Left kidney (tissue), 2 donors: ENCODE results near the gene ASCL5. TPM values are rescaled to one million over a fixed set of nuclear protein-coding genes. Genes with fewer than 3 reads are reported as not detected.

Experiments
- DNase-seq: peaks from one replicate; pipeline ENCODE4 v3.0.0-alpha.2; 2013
- polyA plus RNA-seq: library from polyadenylated mRNA; unstranded; fragments of 120-200 nt; gene quantifications from one replicate; pipeline ENCODE4 v1.2.1, GENCODE V29; 2013; ENCODE audit not compliant: insufficient read length

Gene ASCL5
- polyA plus RNA-seq, 1 donor: 0.15 TPM

DNA sequence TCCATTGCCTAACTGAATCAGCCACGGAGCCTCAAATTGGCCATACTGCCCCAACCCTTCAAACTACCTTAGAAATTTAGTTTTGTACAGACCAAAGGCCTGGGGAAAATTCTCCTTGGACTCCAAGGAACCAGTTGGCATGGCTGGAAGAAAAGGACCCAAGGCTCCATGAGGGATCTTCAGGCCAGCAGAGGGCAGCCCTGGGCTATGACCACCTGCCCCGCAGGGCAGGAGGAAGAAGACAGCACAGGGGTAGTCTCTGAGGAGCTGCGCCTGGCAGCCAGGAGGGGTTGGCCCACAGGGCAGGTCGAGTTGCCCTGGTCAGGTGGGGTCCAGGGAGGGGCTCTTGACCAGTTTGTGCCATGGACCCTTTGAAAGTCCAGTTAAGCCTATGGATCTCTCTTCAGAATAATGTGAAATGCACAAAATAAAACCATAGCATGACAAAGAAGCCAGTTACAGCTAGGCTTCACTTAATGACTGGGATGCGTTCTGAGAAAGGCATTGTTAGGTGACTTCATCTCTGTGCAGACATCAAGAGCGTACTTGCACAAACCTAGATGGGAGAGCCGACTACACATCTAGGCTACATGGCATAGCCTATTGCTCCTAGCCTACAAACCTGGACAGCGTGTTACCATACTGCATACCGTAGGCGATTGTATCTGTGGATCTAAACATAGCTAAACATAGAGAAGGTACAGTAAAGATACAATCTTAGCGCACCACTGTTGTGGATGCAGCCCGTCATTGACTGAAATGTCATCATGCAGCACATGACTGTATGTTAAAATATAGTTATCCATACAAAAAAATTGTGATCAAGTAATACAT is 40.9 kb downstream of the ASCL5 start:
- DNase-seq: no peak

- DNase-seq: no peak
Measured at GRCh38 chr1:201084295-201084694, 42.7 kb downstream of the ASCL5 start.

GRCh38 chr1:201083741-201084140 is 43.2 kb downstream of the ASCL5 start:
- DNase-seq: no peak

GRCh38 chr1:201080135-201080534 is 46.8 kb downstream of the ASCL5 start:
- DNase-seq: no peak

- no peak for DNase-seq
Measured at GRCh38 chr1:201077736-201078135, 49.2 kb downstream of the ASCL5 start.

DNA sequence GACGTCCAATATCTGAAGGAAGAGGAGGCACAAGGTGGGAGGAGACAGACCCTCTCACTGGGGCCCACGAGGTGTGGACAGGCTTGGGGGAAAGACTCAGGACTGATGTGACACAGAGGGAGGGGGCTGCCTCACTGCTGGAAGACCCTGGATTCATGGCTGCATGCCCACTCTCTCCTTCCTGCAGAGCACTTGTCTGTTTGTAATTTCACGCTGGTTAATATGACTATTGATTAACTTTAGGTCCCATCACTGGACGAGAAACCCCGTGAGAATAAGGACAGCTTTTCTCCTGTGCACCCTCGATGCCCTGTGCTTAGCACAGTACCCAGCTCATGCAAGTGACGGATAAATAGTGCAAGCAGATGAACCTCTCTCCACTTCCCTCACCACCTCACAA is 49.9 kb downstream of the ASCL5 start:
- no peak for DNase-seq

- DNase-seq: no peak
Measured at GRCh38 chr1:201076092-201076491, 50.9 kb downstream of the ASCL5 start.

DNA sequence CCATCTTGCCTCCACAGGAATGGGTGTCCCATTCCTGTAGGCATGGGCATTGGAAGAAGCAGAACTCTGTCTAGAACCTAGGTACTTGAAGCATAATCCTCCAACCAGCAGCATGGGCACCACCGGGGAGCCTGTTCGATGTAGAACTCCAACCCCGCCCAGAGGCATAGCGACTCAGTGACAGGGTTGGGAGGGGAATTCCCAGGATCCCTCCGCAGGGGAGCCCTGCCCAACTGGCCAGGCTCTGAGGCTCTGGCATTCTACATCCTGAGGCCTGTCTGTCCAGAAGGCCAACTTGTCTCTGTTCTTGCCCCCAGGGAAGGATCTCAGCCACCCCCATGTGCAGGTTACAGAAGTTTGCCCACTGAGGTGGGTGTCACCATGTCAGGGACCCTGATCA is 53.0 kb downstream of the ASCL5 start:
- no peak for DNase-seq

- DNase-seq: no peak
Measured at GRCh38 chr1:201072922-201073321, 54.1 kb downstream of the ASCL5 start.

DNA sequence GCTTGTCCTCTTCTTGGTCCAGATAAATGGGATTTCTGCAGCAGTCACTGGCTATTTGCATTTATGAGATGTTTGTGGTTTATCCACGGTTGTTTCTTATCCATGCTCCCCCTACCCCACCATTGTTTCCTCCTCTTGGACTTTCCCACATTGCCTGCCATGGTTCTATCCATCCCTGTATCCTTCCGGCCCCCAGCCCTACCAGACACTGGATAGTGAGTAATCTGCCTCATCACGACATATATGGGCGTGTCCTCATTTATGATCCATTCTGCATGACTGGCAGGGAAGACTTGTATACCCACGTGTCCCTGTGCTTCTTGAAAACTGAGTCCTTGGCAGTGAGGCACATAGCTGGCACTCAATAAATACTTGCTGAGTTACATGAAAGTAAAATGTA is 54.8 kb downstream of the ASCL5 start:
- DNase-seq: no peak

- no peak for DNase-seq
Measured at GRCh38 chr1:201069636-201070035, 57.3 kb downstream of the ASCL5 start.

DNA sequence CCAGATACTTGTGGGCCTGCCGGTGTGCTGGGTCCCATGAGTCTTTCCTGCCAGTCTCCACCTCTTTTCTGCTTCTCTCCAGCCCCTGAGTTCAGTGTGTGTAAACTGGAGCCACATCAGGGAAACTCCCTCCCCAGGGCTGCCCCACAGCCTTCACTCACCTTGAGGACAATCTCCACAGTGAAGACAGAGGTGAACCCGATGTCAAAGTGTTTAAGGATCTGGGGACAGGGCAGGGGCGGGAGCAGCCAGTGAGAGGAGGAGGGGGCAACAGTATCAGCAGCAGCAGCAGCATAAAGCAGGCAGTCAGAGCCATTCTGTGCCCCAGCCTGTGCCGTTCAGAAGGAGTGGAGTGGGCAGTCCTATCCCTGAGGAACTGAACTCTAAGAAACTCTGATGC is 58.0 kb downstream of the ASCL5 start:
- DNase-seq: no peak

GRCh38 chr1:201066986-201067385 is 60.0 kb downstream of the ASCL5 start:
- DNase-seq: no peak

DNA sequence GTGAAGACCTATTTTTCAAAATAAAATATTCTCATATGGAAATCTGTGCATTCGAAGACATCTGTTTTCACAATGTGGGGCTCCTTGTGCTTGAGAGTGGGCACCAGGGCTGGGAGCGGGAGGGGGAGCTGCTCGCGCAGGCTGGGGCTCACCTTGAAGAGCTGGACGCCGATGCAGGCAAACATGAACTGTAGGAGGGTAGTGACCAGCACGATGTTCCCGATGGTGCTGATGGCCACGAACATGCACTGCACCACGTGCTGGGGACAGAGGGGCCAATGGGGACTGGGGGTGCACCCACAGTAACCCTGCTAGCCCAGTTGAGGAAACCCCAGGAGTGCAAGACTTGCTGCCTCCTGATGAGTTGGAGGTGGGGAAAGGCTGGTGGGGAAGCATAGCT is 61.3 kb downstream of the ASCL5 start:
- DNase-seq: no peak

- no peak for DNase-seq
Measured at GRCh38 chr1:201064806-201065205, 62.2 kb downstream of the ASCL5 start.

Other genes starting within 250 kb of the ASCL5 start
- gene INAVA, start 232.3 kb downstream of the ASCL5 start, polyA plus RNA-seq: 33.8 TPM
- 2.7 TPM for gene KIF21B, start 103.5 kb downstream of the ASCL5 start, polyA plus RNA-seq
- gene CACNA1S, start 14.8 kb downstream of the ASCL5 start, polyA plus RNA-seq: 0.53 TPM
- 130 TPM for gene TMEM9, start 27.3 kb upstream of the ASCL5 start, polyA plus RNA-seq
- gene IGFN1, start 63.6 kb upstream of the ASCL5 start, polyA plus RNA-seq: 0.91 TPM
- 0.10 TPM for gene PKP1, start 156.3 kb upstream of the ASCL5 start, polyA plus RNA-seq